WERI-Rb-1 (cell line): ENCODE measurements around the gene NOP10.

Experiments used
- DNase-seq: peaks from one replicate; pipeline ENCODE4 v3.0.0-alpha.2; 2020
- H3K27ac ChIP-seq: fragments of 250-450 bp; sonication (Bioruptor Pico); 2 replicates; pipeline ENCODE4 v1.5.1; 2020; ENCODE audit warnings: mild to moderate bottlenecking, moderate library complexity
- H3K27me3 ChIP-seq: fragments of 250-450 bp; sonication (Bioruptor Pico); 2 replicates; pipeline ENCODE4 v1.5.1; 2021; ENCODE audit warnings: mild to moderate bottlenecking, low read depth, moderate library complexity; ENCODE audit not compliant: insufficient read depth, severe bottlenecking
- H3K36me3 ChIP-seq: fragments of 250-450 bp; sonication (Bioruptor Pico); 2 replicates; pipeline ENCODE4 v1.5.1; 2020; ENCODE audit warnings: mild to moderate bottlenecking, moderate library complexity
- H3K4me3 ChIP-seq: 2 replicates; pipeline ENCODE4 v1.5.1; 2011; ENCODE audit warnings: low read depth, mild to moderate bottlenecking, control low read depth, low read length
- H3K9me3 ChIP-seq: fragments of 250-450 bp; sonication (Bioruptor Pico); 2 replicates; pipeline ENCODE4 v1.5.1; 2021; ENCODE audit warnings: mild to moderate bottlenecking, moderate library complexity; ENCODE audit not compliant: severe bottlenecking
- CTCF ChIP-seq: IDR thresholded peaks from 2 replicates; pipeline ENCODE4 v1.5.1; 2011; ENCODE audit warnings: low read depth, mild to moderate bottlenecking, control low read depth, inconsistent platforms, low read length

Gene NOP10

GRCh38 chr15:34330279-34330678 is 12.7 kb downstream of the NOP10 start:
- H3K36me3 ChIP-seq = no peaks in the 10 kb centered on the region
- H3K27ac ChIP-seq = no peak overlapping the region
- no peaks in the 10 kb centered on the region for H3K9me3 ChIP-seq
- DNase-seq = no peak
- no peaks in the 10 kb centered on the region for H3K27me3 ChIP-seq
- no peak for TF ChIP-seq CTCF
- no peak overlapping the region for H3K4me3 ChIP-seq

GRCh38 chr15:34329006-34329405 is 13.9 kb downstream of the NOP10 start:
- TF ChIP-seq CTCF = no peak
- Histone ChIP-seq H3K9me3 (no peaks in the 10 kb centered on the region), H3K27ac (no peak overlapping the region), H3K27me3 (no peaks in the 10 kb centered on the region), H3K36me3 (no peaks in the 10 kb centered on the region), H3K4me3 (no peak overlapping the region)
- DNase-seq = no peak

GRCh38 chr15:34327906-34328305 is 15.0 kb downstream of the NOP10 start:
- Histone ChIP-seq H3K9me3 (no peaks in the 10 kb centered on the region), H3K4me3 (no peak overlapping the region), H3K27me3 (no peaks in the 10 kb centered on the region), H3K36me3 (no peaks in the 10 kb centered on the region), H3K27ac (no peak overlapping the region)
- TF ChIP-seq CTCF = no peak
- DNase-seq = no peak

- Histone ChIP-seq H3K9me3 (no peaks in the 10 kb centered on the region), H3K27me3 (no peaks in the 10 kb centered on the region), H3K36me3 (no peaks in the 10 kb centered on the region), H3K27ac (no peak overlapping the region), H3K4me3 (no peak overlapping the region)
- no peak for DNase-seq
- TF ChIP-seq CTCF = no peak
Observed at GRCh38 chr15:34325368-34325767, 17.6 kb downstream of the NOP10 start.

- DNase-seq = no peak
- Histone ChIP-seq H3K27me3 (no peaks in the 10 kb centered on the region), H3K36me3 (no peaks in the 10 kb centered on the region), H3K9me3 (no peaks in the 10 kb centered on the region), H3K27ac (no peak overlapping the region), H3K4me3 (no peak overlapping the region)
- TF ChIP-seq CTCF = no peak
Observed at GRCh38 chr15:34324933-34325332, 18.0 kb downstream of the NOP10 start.

- H3K4me3 ChIP-seq = no peak overlapping the region
- TF ChIP-seq CTCF = no peak
- H3K36me3 ChIP-seq = no peaks in the 10 kb centered on the region
- H3K27me3 ChIP-seq = no peaks in the 10 kb centered on the region
- no peak for DNase-seq
- H3K9me3 ChIP-seq = no peaks in the 10 kb centered on the region
- H3K27ac ChIP-seq = no peak overlapping the region
Observed at GRCh38 chr15:34323217-34323616, 19.7 kb downstream of the NOP10 start.
